Activated CD8-positive, alpha-beta memory T cell treated with anti-CD3 and anti-CD28 coated beads, Interleukin-2, amount 50 U/mL, for 48 hours (primary cell): Measurements from ENCODE around the gene NFE2L3.

Experiments used
- DNase-seq: peaks from one replicate; pipeline ENCODE4 v3.0.0-alpha.2; 2020

The NFE2L3 gene

GRCh38 chr7:26202019-26202990 is 50.3 kb downstream of the NFE2L3 start:
- DNase-seq: peak; percentile 82

DNA sequence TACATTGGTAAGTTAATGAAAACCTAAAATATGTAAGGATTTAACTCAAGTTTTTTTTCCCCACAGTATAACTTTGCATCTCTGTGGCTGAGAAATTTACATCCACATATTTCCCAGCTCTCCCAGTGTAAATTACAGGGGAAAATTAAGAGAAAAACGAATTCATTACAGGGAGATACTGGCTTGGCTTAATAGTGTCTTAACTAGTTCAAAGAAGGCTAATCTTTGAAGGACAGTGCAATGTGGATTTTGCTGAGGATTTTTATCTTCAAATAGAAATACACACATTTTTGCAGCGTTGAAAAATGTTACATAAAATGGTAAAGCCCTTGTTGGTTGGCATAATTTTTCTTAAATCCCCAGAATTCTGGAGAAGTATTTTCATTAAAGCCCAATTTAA is 51.0 kb downstream of the NFE2L3 start:
- no peak for DNase-seq

- no peak for DNase-seq
Measured at GRCh38 chr7:26208040-26208439, 56.0 kb downstream of the NFE2L3 start.

GRCh38 chr7:26212921-26213718 is 61.1 kb downstream of the NFE2L3 start:
- DNase-seq: no peak

DNA sequence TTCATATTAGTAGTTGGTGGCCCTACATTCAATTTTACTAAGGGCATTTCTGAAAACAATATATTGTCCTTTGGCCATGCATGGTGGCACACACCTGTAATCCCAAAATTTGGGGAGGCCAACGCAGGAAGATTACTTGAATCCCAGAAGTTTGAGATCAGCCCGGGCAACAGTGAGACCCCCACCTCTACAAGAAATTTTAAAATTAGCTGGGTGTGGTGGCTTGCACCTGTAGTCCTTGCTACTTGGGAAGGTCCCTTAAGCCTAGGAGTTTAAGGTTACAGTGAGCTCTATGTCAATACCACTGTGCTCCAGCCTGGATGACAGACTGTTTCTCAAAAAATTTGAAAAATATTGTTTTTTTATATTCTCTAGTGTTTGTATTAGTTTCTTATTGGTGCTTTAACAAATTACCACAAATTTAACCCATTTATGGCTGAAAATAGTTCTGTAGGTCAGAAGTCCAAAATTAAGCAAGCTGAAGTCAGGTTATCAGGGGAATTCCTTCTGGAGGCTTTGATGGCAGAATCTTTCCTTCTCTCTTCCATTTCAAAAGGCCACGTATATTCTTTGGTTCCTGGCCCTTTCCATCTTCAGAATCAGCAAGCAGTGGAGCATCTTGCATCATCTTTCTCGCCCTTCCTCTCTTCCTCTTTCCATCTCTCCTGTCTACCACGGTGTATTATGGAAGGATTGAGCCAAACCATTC is 62.0 kb downstream of the NFE2L3 start:
- no peak for DNase-seq

- DNase-seq: no peak
Measured at GRCh38 chr7:26216049-26216448, 64.1 kb downstream of the NFE2L3 start.

GRCh38 chr7:26224359-26224758 is 72.4 kb downstream of the NFE2L3 start:
- DNase-seq: no peak

- DNase-seq: no peak
Measured at GRCh38 chr7:26227987-26228386, 76.0 kb downstream of the NFE2L3 start.

DNA sequence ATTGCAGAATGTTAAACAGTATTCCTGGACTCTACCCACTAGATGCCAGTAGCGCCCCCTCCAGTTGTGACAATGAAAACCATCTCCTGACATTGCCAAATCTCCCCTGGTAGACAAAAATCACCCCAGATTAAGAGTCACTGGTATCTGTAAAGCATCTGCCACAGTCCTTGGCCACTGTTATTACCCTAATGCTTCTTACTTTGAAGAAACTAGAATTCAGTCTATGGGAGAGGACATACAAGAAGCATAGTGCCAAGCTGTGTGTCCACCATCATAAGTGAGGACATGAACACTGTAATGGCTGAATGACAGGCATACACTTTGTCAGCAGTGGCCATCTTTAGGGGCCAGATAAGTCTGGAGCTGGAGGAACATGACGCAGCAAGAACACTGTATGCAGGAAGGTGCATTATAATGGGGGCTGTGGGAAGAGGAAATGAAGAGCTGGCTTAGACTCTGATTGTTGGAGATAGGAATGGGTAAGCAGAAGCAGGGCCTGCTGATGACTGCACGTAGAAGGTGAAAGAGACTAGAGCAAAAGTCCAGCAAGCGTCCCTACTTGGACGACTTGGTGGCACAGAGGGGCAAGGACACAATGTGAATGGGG is 82.0 kb downstream of the NFE2L3 start:
- DNase-seq: no peak
